ENCODE data around the gene LLCFC1.

Gene LLCFC1

DNA sequence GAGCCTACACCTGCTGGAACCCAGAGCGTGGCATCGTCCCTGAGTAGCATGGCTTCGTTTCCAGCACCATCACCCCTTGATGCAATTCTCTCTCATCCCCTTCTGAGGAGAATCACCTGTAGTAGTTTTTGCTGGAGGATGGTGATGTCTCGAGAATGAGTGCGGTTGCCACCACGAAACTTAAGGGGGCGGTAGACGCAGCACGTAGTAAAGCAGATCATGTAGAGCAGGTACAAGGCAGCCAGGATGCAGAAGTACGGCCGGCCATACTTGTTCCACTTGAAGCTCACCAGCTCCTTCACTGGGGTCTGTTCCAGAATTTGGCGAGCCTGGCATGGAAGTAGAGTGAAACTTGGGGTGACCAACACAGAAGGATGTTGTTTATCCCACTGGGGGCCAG lies 13.9 kb upstream of the LLCFC1 start:
- TF ChIP-seq TAF1 (IDR thresholded peaks at IDR 0.05; ENCODE audit: borderline replicate concordance, insufficient read depth, low read length), result no peak
- TF ChIP-seq, protein P1, sequence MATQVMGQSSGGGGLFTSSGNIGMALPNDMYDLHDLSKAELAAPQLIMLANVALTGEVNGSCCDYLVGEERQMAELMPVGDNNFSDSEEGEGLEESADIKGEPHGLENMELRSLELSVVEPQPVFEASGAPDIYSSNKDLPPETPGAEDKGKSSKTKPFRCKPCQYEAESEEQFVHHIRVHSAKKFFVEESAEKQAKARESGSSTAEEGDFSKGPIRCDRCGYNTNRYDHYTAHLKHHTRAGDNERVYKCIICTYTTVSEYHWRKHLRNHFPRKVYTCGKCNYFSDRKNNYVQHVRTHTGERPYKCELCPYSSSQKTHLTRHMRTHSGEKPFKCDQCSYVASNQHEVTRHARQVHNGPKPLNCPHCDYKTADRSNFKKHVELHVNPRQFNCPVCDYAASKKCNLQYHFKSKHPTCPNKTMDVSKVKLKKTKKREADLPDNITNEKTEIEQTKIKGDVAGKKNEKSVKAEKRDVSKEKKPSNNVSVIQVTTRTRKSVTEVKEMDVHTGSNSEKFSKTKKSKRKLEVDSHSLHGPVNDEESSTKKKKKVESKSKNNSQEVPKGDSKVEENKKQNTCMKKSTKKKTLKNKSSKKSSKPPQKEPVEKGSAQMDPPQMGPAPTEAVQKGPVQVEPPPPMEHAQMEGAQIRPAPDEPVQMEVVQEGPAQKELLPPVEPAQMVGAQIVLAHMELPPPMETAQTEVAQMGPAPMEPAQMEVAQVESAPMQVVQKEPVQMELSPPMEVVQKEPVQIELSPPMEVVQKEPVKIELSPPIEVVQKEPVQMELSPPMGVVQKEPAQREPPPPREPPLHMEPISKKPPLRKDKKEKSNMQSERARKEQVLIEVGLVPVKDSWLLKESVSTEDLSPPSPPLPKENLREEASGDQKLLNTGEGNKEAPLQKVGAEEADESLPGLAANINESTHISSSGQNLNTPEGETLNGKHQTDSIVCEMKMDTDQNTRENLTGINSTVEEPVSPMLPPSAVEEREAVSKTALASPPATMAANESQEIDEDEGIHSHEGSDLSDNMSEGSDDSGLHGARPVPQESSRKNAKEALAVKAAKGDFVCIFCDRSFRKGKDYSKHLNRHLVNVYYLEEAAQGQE (IDR thresholded peaks at IDR 0.05; ENCODE audit: insufficient read depth in 1 of 2, low read depth in 2 of 2, low read length in 2 of 2), result no peak
- no peak for TF ChIP-seq POLR2AphosphoS5 (IDR thresholded peaks at IDR 0.05; ENCODE audit: low read depth, low read length)
- no peak for TF ChIP-seq SIN3A (IDR thresholded peaks at IDR 0.05; ENCODE audit: borderline replicate concordance, insufficient read depth, low read length)
- TF ChIP-seq FOXP2 (optimal IDR thresholded peaks at IDR 0.05; ENCODE audit: borderline replicate concordance, extremely low read depth, extremely low read length, insufficient read depth), result no peak

- TF ChIP-seq POLR2AphosphoS5 (IDR thresholded peaks at IDR 0.05; ENCODE audit: low read depth, low read length) (no peak), TAF1 (IDR thresholded peaks at IDR 0.05; ENCODE audit: borderline replicate concordance, insufficient read depth, low read length) (no peak), FOXP2 (optimal IDR thresholded peaks at IDR 0.05; ENCODE audit: borderline replicate concordance, extremely low read depth, extremely low read length, insufficient read depth) (no peak), SIN3A (IDR thresholded peaks at IDR 0.05; ENCODE audit: borderline replicate concordance, insufficient read depth, low read length) (no peak)
- TF ChIP-seq, protein P1 (IDR thresholded peaks at IDR 0.05; ENCODE audit: insufficient read depth in 1 of 2, low read depth in 2 of 2, low read length in 2 of 2), result no peak
Measured at GRCh38 chr7:142927085-142927745, 12.1 kb upstream of the LLCFC1 start.

GRCh38 chr7:142927949-142928348 lies 11.3 kb upstream of the LLCFC1 start:
- TF ChIP-seq POLR2AphosphoS5 (IDR thresholded peaks at IDR 0.05; ENCODE audit: low read depth, low read length), result no peak
- TF ChIP-seq, protein P1 (IDR thresholded peaks at IDR 0.05; ENCODE audit: insufficient read depth in 1 of 2, low read depth in 2 of 2, low read length in 2 of 2), result no peak
- TF ChIP-seq FOXP2 (optimal IDR thresholded peaks at IDR 0.05; ENCODE audit: borderline replicate concordance, extremely low read depth, extremely low read length, insufficient read depth), result no peak
- TF ChIP-seq TAF1 (IDR thresholded peaks at IDR 0.05; ENCODE audit: borderline replicate concordance, insufficient read depth, low read length), result no peak
- TF ChIP-seq SIN3A (IDR thresholded peaks at IDR 0.05; ENCODE audit: borderline replicate concordance, insufficient read depth, low read length), result no peak

- TF ChIP-seq POLR2AphosphoS5 (IDR thresholded peaks at IDR 0.05; ENCODE audit: low read depth, low read length) (no peak), TAF1 (IDR thresholded peaks at IDR 0.05; ENCODE audit: borderline replicate concordance, insufficient read depth, low read length) (no peak), SIN3A (IDR thresholded peaks at IDR 0.05; ENCODE audit: borderline replicate concordance, insufficient read depth, low read length) (no peak), FOXP2 (optimal IDR thresholded peaks at IDR 0.05; ENCODE audit: borderline replicate concordance, extremely low read depth, extremely low read length, insufficient read depth) (no peak)
- TF ChIP-seq, protein P1 (IDR thresholded peaks at IDR 0.05; ENCODE audit: insufficient read depth in 1 of 2, low read depth in 2 of 2, low read length in 2 of 2), result no peak
Measured at GRCh38 chr7:142930126-142930730, 9.1 kb upstream of the LLCFC1 start.
